ENCODE data around the gene CARD9.

GRCh38 chr9:136325358-136325757, 48.1 kb downstream of the CARD9 start:
- no peak for TF ChIP-seq CTCF (IDR thresholded peaks at IDR 0.05)
- no peak for TF ChIP-seq POLR2A (IDR thresholded peaks at IDR 0.05)
